ENCODE data around the gene ITGA5.

- TF ChIP-seq CTCF (optimal IDR thresholded peaks at IDR 0.05 in 1 of 3, IDR thresholded peaks at IDR 0.05 in 1 of 3, conservative IDR thresholded peaks at IDR 0.05 in 1 of 3; ENCODE audit: extremely low read depth in 1 of 3, insufficient read depth in 2 of 3, low read length in 3 of 3) = peak; percentile 21 to 62 (median 46)
- no peak for TF ChIP-seq EZH2 (IDR thresholded peaks at IDR 0.05; ENCODE audit: low read length)
These were observed 48.8 kb downstream of the ITGA5 start for GRCh38 chr12:54370171-54370730.
